DND-41 (cell line): ENCODE data around the gene SAMMSON.

Source experiments
- ATAC-seq: fragments of 200-7000 bp; cut with Tn5 transposase; 3 replicates; pipeline ENCODE4 v1.9.1; 2021; ENCODE audit warnings: low read depth; ENCODE audit not compliant: insufficient read depth
- DNase-seq: peaks from one replicate; pipeline ENCODE4 v3.0.0-alpha.2; 2020
- H2AFZ ChIP-seq: 2 replicates; pipeline ENCODE4 v1.6.0; 2012; ENCODE audit warnings: low read depth, low read length
- H3K27ac ChIP-seq: 2 replicates; pipeline ENCODE4 v1.5.1; 2012; ENCODE audit warnings: low read length, inconsistent platforms
- H3K27me3 ChIP-seq: fragments of 200-600 bp; sonication (generic); 2 replicates; pipeline ENCODE4 v1.6.0; 2012; ENCODE audit warnings: low read length, mild to moderate bottlenecking, inconsistent platforms; ENCODE audit not compliant: insufficient read depth, poor library complexity
- H3K36me3 ChIP-seq: 2 replicates; pipeline ENCODE4 v1.5.1; 2012; ENCODE audit warnings: low read length, inconsistent platforms; ENCODE audit not compliant: insufficient read depth
- H3K4me1 ChIP-seq: 2 replicates; pipeline ENCODE4 v1.5.1; 2012; ENCODE audit warnings: mild to moderate bottlenecking, low read length; ENCODE audit not compliant: insufficient read depth
- H3K4me2 ChIP-seq: 2 replicates; pipeline ENCODE4 v1.6.0; 2012; ENCODE audit warnings: mild to moderate bottlenecking, moderate library complexity, low read length, inconsistent platforms; ENCODE audit not compliant: insufficient read depth
- H3K4me3 ChIP-seq, 2 experiments: fragments of 200-600 bp in 1 of 2; shearing (Covaris generic) in 1 of 2; 2 replicates each; pipeline ENCODE4 v1.5.1; 2012 to 2016; ENCODE audit warnings: inconsistent platforms in 2 of 2, low read length in 2 of 2, mild to moderate bottlenecking in 2 of 2, low read depth in 1 of 2, moderate library complexity in 1 of 2
- H3K79me2 ChIP-seq: 2 replicates; pipeline ENCODE4 v1.6.0; 2012; ENCODE audit warnings: low read length, inconsistent platforms; ENCODE audit not compliant: insufficient read depth
- H3K9ac ChIP-seq: 2 replicates; pipeline ENCODE4 v1.6.0; 2012; ENCODE audit warnings: low read depth, mild to moderate bottlenecking, inconsistent platforms, low read length, moderate library complexity
- H3K9me3 ChIP-seq: 2 replicates; pipeline ENCODE4 v1.5.1; 2012; ENCODE audit warnings: low read length, moderate library complexity, mild to moderate bottlenecking, inconsistent platforms; ENCODE audit not compliant: insufficient read depth, severe bottlenecking
- H4K20me1 ChIP-seq: 2 replicates; pipeline ENCODE4 v1.6.0; 2012; ENCODE audit warnings: low read length; ENCODE audit not compliant: insufficient read depth
- EZH2 ChIP-seq: IDR thresholded peaks from 3 replicates; pipeline ENCODE4 v1.6.1; 2012; ENCODE audit warnings: borderline replicate concordance, low read depth, mild to moderate bottlenecking, moderate library complexity, low read length, inconsistent platforms; ENCODE audit not compliant: severe bottlenecking
- TF ChIP-seq, protein P1 (sequence below): IDR thresholded peaks from 2 replicates; pipeline ENCODE4 v1.5.1; 2012; ENCODE audit warnings: borderline replicate concordance, low read length, moderate library complexity, mild to moderate bottlenecking; ENCODE audit not compliant: poor library complexity, severe bottlenecking; ENCODE audit errors: extremely low read depth

SAMMSON gene

DNA sequence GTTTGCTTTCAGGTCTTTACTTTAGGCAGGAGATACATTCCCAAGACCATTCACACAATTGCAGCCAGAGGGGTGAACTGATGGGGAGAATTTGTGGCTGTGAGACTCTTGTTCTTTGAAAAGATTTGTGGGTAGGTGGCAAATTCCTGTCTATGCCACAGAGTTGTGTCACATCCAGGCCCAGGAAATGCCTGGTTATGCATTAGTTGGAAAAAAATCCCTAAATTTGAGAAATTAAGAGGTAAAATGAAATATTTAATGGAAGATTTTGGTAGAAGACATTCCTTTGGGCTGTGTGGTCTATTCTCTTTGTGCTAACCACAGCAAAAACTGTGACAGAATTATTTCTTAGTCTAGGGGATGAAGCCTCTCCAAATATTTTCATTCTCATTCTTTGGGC is 28.8 kb downstream of the SAMMSON start:
- Histone ChIP-seq H3K27me3 (peaks cover 3% of the 10 kb centered on the region), H3K9me3 (no peaks in the 10 kb centered on the region), H4K20me1 (no peaks in the 10 kb centered on the region), H3K4me1 (no peaks in the 10 kb centered on the region), H3K79me2 (no peaks in the 10 kb centered on the region), H2AFZ (no peak overlapping the region), H3K9ac (no peak overlapping the region), H3K27ac (no peak overlapping the region), H3K4me3 (no peak overlapping the region), H3K4me2 (no peak overlapping the region), H3K36me3 (no peaks in the 10 kb centered on the region)
- DNase-seq (no peak), ATAC-seq (no peak)
- no peak for TF ChIP-seq EZH2
- TF ChIP-seq, protein P1, sequence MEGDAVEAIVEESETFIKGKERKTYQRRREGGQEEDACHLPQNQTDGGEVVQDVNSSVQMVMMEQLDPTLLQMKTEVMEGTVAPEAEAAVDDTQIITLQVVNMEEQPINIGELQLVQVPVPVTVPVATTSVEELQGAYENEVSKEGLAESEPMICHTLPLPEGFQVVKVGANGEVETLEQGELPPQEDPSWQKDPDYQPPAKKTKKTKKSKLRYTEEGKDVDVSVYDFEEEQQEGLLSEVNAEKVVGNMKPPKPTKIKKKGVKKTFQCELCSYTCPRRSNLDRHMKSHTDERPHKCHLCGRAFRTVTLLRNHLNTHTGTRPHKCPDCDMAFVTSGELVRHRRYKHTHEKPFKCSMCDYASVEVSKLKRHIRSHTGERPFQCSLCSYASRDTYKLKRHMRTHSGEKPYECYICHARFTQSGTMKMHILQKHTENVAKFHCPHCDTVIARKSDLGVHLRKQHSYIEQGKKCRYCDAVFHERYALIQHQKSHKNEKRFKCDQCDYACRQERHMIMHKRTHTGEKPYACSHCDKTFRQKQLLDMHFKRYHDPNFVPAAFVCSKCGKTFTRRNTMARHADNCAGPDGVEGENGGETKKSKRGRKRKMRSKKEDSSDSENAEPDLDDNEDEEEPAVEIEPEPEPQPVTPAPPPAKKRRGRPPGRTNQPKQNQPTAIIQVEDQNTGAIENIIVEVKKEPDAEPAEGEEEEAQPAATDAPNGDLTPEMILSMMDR = no peak

DNA sequence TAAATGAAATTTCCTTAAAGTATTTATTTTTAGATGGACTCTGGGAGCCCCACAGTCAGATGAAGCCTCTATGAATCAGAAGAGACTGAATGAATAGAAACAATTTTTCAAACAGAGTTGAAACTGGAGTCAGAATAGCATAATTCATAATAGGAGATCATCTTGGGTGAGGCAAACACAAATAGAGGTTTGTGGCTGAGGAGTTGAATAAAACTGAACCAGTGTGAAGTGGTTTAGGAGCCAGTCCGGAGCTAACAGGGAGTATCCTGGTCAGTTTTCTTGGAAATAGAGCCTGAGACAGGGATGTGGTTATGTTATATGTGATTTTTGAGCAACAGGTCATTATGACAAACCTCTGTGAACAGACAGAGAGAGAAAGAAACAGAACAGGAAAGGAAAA is 39.2 kb downstream of the SAMMSON start:
- DNase-seq (no peak), ATAC-seq (no peak)
- Histone ChIP-seq H3K79me2 (no peaks in the 10 kb centered on the region), H4K20me1 (no peaks in the 10 kb centered on the region), H3K27me3 (no peaks in the 10 kb centered on the region), H3K27ac (no peak overlapping the region), H3K9me3 (no peaks in the 10 kb centered on the region), H3K36me3 (no peaks in the 10 kb centered on the region), H3K4me3 (no peak overlapping the region), H3K4me2 (no peak overlapping the region), H2AFZ (no peak overlapping the region), H3K9ac (no peak overlapping the region), H3K4me1 (no peaks in the 10 kb centered on the region)
- TF ChIP-seq, protein P1 = no peak
- TF ChIP-seq EZH2 = no peak

DNA sequence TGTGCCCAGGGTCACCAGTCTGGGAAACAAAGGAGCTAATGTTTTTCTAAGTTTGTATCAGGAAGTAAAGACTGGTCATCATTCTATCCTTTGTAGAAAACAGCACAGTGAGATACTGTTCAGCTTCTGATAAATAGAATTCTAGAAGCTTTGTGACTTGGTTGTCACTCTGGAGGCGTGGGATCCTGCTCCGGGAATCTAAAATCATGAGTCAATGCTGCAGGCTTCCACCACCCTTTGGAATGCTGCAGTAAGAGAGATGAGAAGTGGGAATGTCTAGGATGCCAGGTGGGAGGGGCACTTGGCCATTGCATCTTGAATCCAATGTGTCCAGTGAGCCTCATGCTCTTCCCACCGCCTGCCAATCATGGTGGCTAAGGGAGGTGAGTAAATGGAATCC is 40.9 kb downstream of the SAMMSON start:
- no peaks in the 10 kb centered on the region for H3K27me3 ChIP-seq
- H3K27ac ChIP-seq = no peak overlapping the region
- H3K79me2 ChIP-seq = no peaks in the 10 kb centered on the region
- no peaks in the 10 kb centered on the region for H3K4me1 ChIP-seq
- no peak for TF ChIP-seq EZH2
- TF ChIP-seq, protein P1 = no peak
- H2AFZ ChIP-seq = no peak overlapping the region
- DNase-seq (no peak), ATAC-seq (no peak)
- H3K9ac ChIP-seq = no peak overlapping the region
- H4K20me1 ChIP-seq = no peaks in the 10 kb centered on the region
- H3K4me2 ChIP-seq = no peak overlapping the region
- no peak overlapping the region for H3K4me3 ChIP-seq
- H3K9me3 ChIP-seq = no peaks in the 10 kb centered on the region
- H3K36me3 ChIP-seq = no peaks in the 10 kb centered on the region

DNA sequence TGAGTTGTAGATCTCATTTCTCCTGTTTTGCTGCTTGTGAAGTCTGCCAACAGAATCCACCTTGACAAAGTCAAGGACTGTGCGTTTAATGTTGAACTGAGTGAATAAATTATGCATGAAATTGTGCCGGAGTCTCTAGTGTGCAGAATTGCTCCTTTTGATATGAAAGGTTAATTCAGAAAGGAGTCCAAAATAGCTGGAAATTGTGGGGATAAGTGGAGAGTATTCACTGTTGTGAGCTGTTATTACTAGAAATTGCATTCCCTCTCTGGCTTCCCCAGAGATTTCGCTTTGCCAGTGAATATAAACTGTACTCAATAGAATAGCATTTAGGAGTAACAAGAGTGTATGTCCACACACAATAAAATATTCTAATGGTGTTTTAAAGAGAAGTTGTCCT is 43.1 kb downstream of the SAMMSON start:
- ATAC-seq (no peak), DNase-seq (no peak)
- Histone ChIP-seq H2AFZ (no peak overlapping the region), H3K4me3 (no peak overlapping the region), H3K9ac (no peak overlapping the region), H3K9me3 (no peaks in the 10 kb centered on the region), H3K4me2 (no peak overlapping the region), H3K79me2 (no peaks in the 10 kb centered on the region), H3K4me1 (no peaks in the 10 kb centered on the region), H3K36me3 (no peaks in the 10 kb centered on the region), H3K27ac (no peak overlapping the region), H4K20me1 (no peaks in the 10 kb centered on the region), H3K27me3 (no peaks in the 10 kb centered on the region)
- TF ChIP-seq, protein P1 = no peak
- no peak for TF ChIP-seq EZH2
